Neuron (in vitro differentiated cells): ENCODE data around the gene NBEAL2.

ENCODE experiments used
- H2AFZ ChIP-seq: one replicate; pipeline ENCODE4 v1.6.1; 2013; ENCODE audit warnings: low read depth, mild to moderate bottlenecking, inconsistent platforms, low read length, moderate library complexity
- H3K27me3 ChIP-seq: one replicate; pipeline ENCODE4 v1.6.1; 2013; ENCODE audit warnings: low read length; ENCODE audit not compliant: insufficient read depth
- H3K36me3 ChIP-seq: one replicate; pipeline ENCODE4 v1.6.1; 2013; ENCODE audit warnings: low read length; ENCODE audit not compliant: insufficient read depth
- H3K4me1 ChIP-seq: one replicate; pipeline ENCODE4 v1.6.1; 2013; ENCODE audit warnings: low read length; ENCODE audit not compliant: insufficient read depth
- H3K4me3 ChIP-seq: 2 replicates; pipeline ENCODE4 v1.5.1; 2013; ENCODE audit warnings: mild to moderate bottlenecking, low read length, moderate library complexity
- H3K9me3 ChIP-seq: one replicate; pipeline ENCODE4 v1.6.1; 2013; ENCODE audit warnings: low read length

Gene NBEAL2

GRCh38 chr3:46989146-46989810 is 9.8 kb downstream of the NBEAL2 start:
- no peak overlapping the region for H3K4me3 ChIP-seq
- H3K4me1 ChIP-seq = no peaks in the 10 kb centered on the region
- no peaks in the 10 kb centered on the region for H3K27me3 ChIP-seq

GRCh38 chr3:46990573-46991374 is 11.3 kb downstream of the NBEAL2 start:
- no peak overlapping the region for H3K4me3 ChIP-seq
- no peaks in the 10 kb centered on the region for H3K36me3 ChIP-seq
- H2AFZ ChIP-seq = no peak overlapping the region
- no peaks in the 10 kb centered on the region for H3K4me1 ChIP-seq
- no peaks in the 10 kb centered on the region for H3K9me3 ChIP-seq
- H3K27me3 ChIP-seq = no peaks in the 10 kb centered on the region

More at GRCh38 chr3:46989146-46989810, 9.8 kb downstream of the NBEAL2 start:
- Histone ChIP-seq H3K36me3 (no peaks in the 10 kb centered on the region), H3K9me3 (no peaks in the 10 kb centered on the region), H2AFZ (no peak overlapping the region)

GRCh38 chr3:46991406-46992165 is 12.1 kb downstream of the NBEAL2 start:
- H3K27me3 ChIP-seq = no peaks in the 10 kb centered on the region
- no peak overlapping the region for H3K4me3 ChIP-seq
- no peaks in the 10 kb centered on the region for H3K9me3 ChIP-seq
- no peak overlapping the region for H2AFZ ChIP-seq
- no peaks in the 10 kb centered on the region for H3K4me1 ChIP-seq
- no peaks in the 10 kb centered on the region for H3K36me3 ChIP-seq

- H3K9me3 ChIP-seq = no peaks in the 10 kb centered on the region
- H3K27me3 ChIP-seq = no peaks in the 10 kb centered on the region
- no peaks in the 10 kb centered on the region for H3K4me1 ChIP-seq
- no peak overlapping the region for H3K4me3 ChIP-seq
- no peaks in the 10 kb centered on the region for H3K36me3 ChIP-seq
- H2AFZ ChIP-seq = no peak overlapping the region
Observed at GRCh38 chr3:46992231-46992630, 12.8 kb downstream of the NBEAL2 start.

GRCh38 chr3:46993292-46993691 is 13.8 kb downstream of the NBEAL2 start:
- Histone ChIP-seq H2AFZ (no peak overlapping the region), H3K9me3 (no peaks in the 10 kb centered on the region), H3K4me3 (no peak overlapping the region), H3K36me3 (no peaks in the 10 kb centered on the region), H3K4me1 (no peaks in the 10 kb centered on the region), H3K27me3 (no peaks in the 10 kb centered on the region)

GRCh38 chr3:46993986-46994385 is 14.5 kb downstream of the NBEAL2 start:
- Histone ChIP-seq H2AFZ (no peak overlapping the region), H3K9me3 (no peaks in the 10 kb centered on the region), H3K27me3 (no peaks in the 10 kb centered on the region), H3K36me3 (no peaks in the 10 kb centered on the region), H3K4me1 (no peaks in the 10 kb centered on the region), H3K4me3 (no peak overlapping the region)

- Histone ChIP-seq H3K9me3 (no peaks in the 10 kb centered on the region), H3K4me1 (no peaks in the 10 kb centered on the region), H3K36me3 (no peaks in the 10 kb centered on the region), H2AFZ (no peak overlapping the region), H3K27me3 (no peaks in the 10 kb centered on the region), H3K4me3 (no peak overlapping the region)
Observed at GRCh38 chr3:46994801-46995731, 15.6 kb downstream of the NBEAL2 start.

- H3K27me3 ChIP-seq = no peaks in the 10 kb centered on the region
- H3K4me3 ChIP-seq = no peak overlapping the region
- no peaks in the 10 kb centered on the region for H3K4me1 ChIP-seq
- H2AFZ ChIP-seq = no peak overlapping the region
- no peaks in the 10 kb centered on the region for H3K9me3 ChIP-seq
- H3K36me3 ChIP-seq = no peaks in the 10 kb centered on the region
Observed at GRCh38 chr3:46995901-46996562, 16.6 kb downstream of the NBEAL2 start.

- Histone ChIP-seq H3K36me3 (no peaks in the 10 kb centered on the region), H2AFZ (no peak overlapping the region), H3K4me1 (no peaks in the 10 kb centered on the region), H3K27me3 (no peaks in the 10 kb centered on the region), H3K9me3 (no peaks in the 10 kb centered on the region), H3K4me3 (no peak overlapping the region)
Observed at GRCh38 chr3:46996689-46997452, 17.4 kb downstream of the NBEAL2 start.

GRCh38 chr3:46997453-46998091 is 18.1 kb downstream of the NBEAL2 start:
- Histone ChIP-seq H3K4me3 (no peak overlapping the region), H3K36me3 (no peaks in the 10 kb centered on the region), H3K27me3 (no peaks in the 10 kb centered on the region), H3K9me3 (no peaks in the 10 kb centered on the region), H3K4me1 (no peaks in the 10 kb centered on the region), H2AFZ (no peak overlapping the region)

GRCh38 chr3:46998121-46998851 is 18.8 kb downstream of the NBEAL2 start:
- Histone ChIP-seq H2AFZ (no peak overlapping the region), H3K27me3 (no peaks in the 10 kb centered on the region), H3K4me3 (no peak overlapping the region), H3K36me3 (no peaks in the 10 kb centered on the region), H3K4me1 (no peaks in the 10 kb centered on the region), H3K9me3 (no peaks in the 10 kb centered on the region)
